ENCODE measurements around the gene PUM2.

PUM2 gene

GRCh38 chr2:20229322-20230113 lies 121.1 kb downstream of the PUM2 start:
- no peak for DNase-seq

- no peak for DNase-seq
These were observed 122.6 kb downstream of the PUM2 start for GRCh38 chr2:20227894-20228505.

GRCh38 chr2:20226152-20226545 lies 124.5 kb downstream of the PUM2 start:
- no peak for DNase-seq

- DNase-seq: no peak
These were observed 125.1 kb downstream of the PUM2 start for GRCh38 chr2:20225294-20226151.

- no peak for DNase-seq
These were observed 125.8 kb downstream of the PUM2 start, which contains the start of gene SDC1 for GRCh38 chr2:20224716-20225293. SDC1 (minus strand) TSS chr2:20225130; CDS start chr2:20224867, 263 bp downstream.

- no peak for DNase-seq
These were observed 126.4 kb downstream of the PUM2 start for GRCh38 chr2:20224164-20224715.

GRCh38 chr2:20223407-20224163 lies 127.1 kb downstream of the PUM2 start:
- no peak for DNase-seq

- DNase-seq: no peak
These were observed 127.8 kb downstream of the PUM2 start for GRCh38 chr2:20222769-20223406.

GRCh38 chr2:20222014-20222768 lies 128.5 kb downstream of the PUM2 start:
- no peak for DNase-seq

GRCh38 chr2:20221555-20221973 lies 129.1 kb downstream of the PUM2 start:
- no peak for DNase-seq

- no peak for DNase-seq
These were observed 129.7 kb downstream of the PUM2 start for GRCh38 chr2:20220806-20221554.

GRCh38 chr2:20219763-20220380 lies 130.8 kb downstream of the PUM2 start:
- no peak for DNase-seq

GRCh38 chr2:20218331-20219320 lies 132.0 kb downstream of the PUM2 start:
- DNase-seq: no peak

GRCh38 chr2:20217041-20217970 lies 133.3 kb downstream of the PUM2 start:
- DNase-seq: no peak

GRCh38 chr2:20216130-20217025 lies 134.3 kb downstream of the PUM2 start:
- no peak for DNase-seq
